Gastrocnemius medialis (tissue), 4 donors: Measurements from ENCODE around the gene RASD1. TPM values are rescaled to one million over a fixed set of nuclear protein-coding genes. Genes with fewer than 3 reads are reported as not detected.

ENCODE experiments used
- ATAC-seq, 2 donors: fragments of 150-250 bp; one replicate each; pipeline ENCODE4 v1.9.1; 2016
- DNase-seq, 2 donors: peaks; one replicate each; pipeline ENCODE4 v3.0.0-alpha.2; 2019
- H3K27ac ChIP-seq, 4 donors: fragments of 200-600 bp; sonication (generic); 1 replicate in 1 of 4; 2 replicates in 3 of 4; pipeline ENCODE4 v1.5.1; 2016 to 2018; ENCODE audit warnings: mild to moderate bottlenecking in 2 of 4, moderate library complexity in 1 of 4
- H3K27me3 ChIP-seq, 3 donors: fragments of 200-600 bp; sonication (generic) in 2 of 3; 1 replicate in 1 of 3; 2 replicates in 2 of 3; pipeline versions ENCODE4 v1.5.1 to v1.6.0; 2016 to 2019; ENCODE audit warnings: mild to moderate bottlenecking in 1 of 3, moderate library complexity in 1 of 3
- H3K36me3 ChIP-seq, 2 donors: fragments of 200-600 bp; sonication (generic) in 1 of 2; one replicate each; pipeline ENCODE4 v1.5.1; 2017 to 2018
- H3K4me1 ChIP-seq, 2 donors: fragments of 200-600 bp; sonication (generic) in 1 of 2; one replicate each; pipeline ENCODE4 v1.5.1; 2016 to 2017; ENCODE audit warnings: mild to moderate bottlenecking in 2 of 2
- H3K4me3 ChIP-seq, 4 donors: fragments of 200-600 bp; sonication (generic) in 3 of 4; 1 replicate in 1 of 4; 2 replicates in 3 of 4; pipeline ENCODE4 v1.5.1; 2016 to 2019; ENCODE audit warnings: mild to moderate bottlenecking in 2 of 4
- H3K9me3 ChIP-seq, 3 donors: fragments of 200-600 bp; sonication (generic) in 2 of 3; 1 replicate in 1 of 3; 2 replicates in 2 of 3; pipeline ENCODE4 v1.5.1; 2016 to 2019
- CTCF ChIP-seq, 5 experiments: fragments of 450-650 bp in 3 of 5; fragments of 200-600 bp in 2 of 5; sonication (generic) in 2 of 5; IDR thresholded peaks in 4 of 5; conservative IDR thresholded peaks in 1 of 5; 1 replicate in 4 of 5; 2 replicates in 1 of 5; pipeline ENCODE4 v1.5.1; 2016 to 2019; ENCODE audit warnings: antibody characterized with exemption in 5 of 5, mild to moderate bottlenecking in 3 of 5, moderate library complexity in 3 of 5
- POLR2A ChIP-seq, 2 donors: fragments of 450-650 bp; IDR thresholded peaks; one replicate each; pipeline ENCODE4 v1.6.1; 2017; ENCODE audit warnings: antibody characterized with exemption in 2 of 2, mild to moderate bottlenecking in 2 of 2, moderate library complexity in 2 of 2
- in situ Hi-C, 4 donors: fragments of 200-750 bp; cut with MboI; loops; one replicate each; pipeline versions ENCODE4 v1.15.0 to v1.8.0; 2017; ENCODE audit warnings: low sequenced_read_pairs in 4 of 4
- intact Hi-C: fragments of 100-400 bp; cut with DNase I; formaldehyde crosslinking; loops from one replicate; pipeline ENCODE4 v1.15.1; 2023; ENCODE audit warnings: low total_unique reads
- total RNA-seq, 4 donors: library from RNA; depleted of rRNA; stranded (reverse); fragments of >200 nt; gene quantifications; one replicate each; pipeline versions ENCODE4 v1.1.0 to v1.2.3, GENCODE V29; 2016

The RASD1 gene
- total RNA-seq, 4 donors from 2014 or later = 61.3 to 264 (median 102) TPM

GRCh38 chr17:17514993-17515933, 19.1 kb upstream of the RASD1 start:
- DNase-seq = no peak
- H3K36me3 ChIP-seq = no peaks in the 10 kb centered on the region
- no peak overlapping the region for H3K4me3 ChIP-seq
- no peaks in the 10 kb centered on the region for H3K27me3 ChIP-seq
- H3K4me1 ChIP-seq = no peaks in the 10 kb centered on the region
- peak overlapping the region; percentile 42 to 62 (median 52) for H3K27ac ChIP-seq
- in situ Hi-C loops (no loop called here), intact Hi-C loops (no loop called here)
- ATAC-seq = peak; percentile 71
- no peak for TF ChIP-seq POLR2A (IDR thresholded peaks at IDR 0.05)
- no peak for TF ChIP-seq CTCF (IDR thresholded peaks at IDR 0.05 in 4 of 5, conservative IDR thresholded peaks at IDR 0.05 in 1 of 5)
- no peaks in the 10 kb centered on the region for H3K9me3 ChIP-seq

GRCh38 chr17:17514361-17514992, 18.3 kb upstream of the RASD1 start:
- Histone ChIP-seq H3K27me3 (no peaks in the 10 kb centered on the region), H3K27ac (no peak overlapping the region), H3K36me3 (no peaks in the 10 kb centered on the region), H3K4me3 (no peak overlapping the region), H3K9me3 (no peaks in the 10 kb centered on the region), H3K4me1 (no peaks in the 10 kb centered on the region)
- no peak for DNase-seq
- in situ Hi-C loops = no loop called here
- intact Hi-C loops = no loop called here
- TF ChIP-seq POLR2A (IDR thresholded peaks at IDR 0.05) = no peak
- no peak for TF ChIP-seq CTCF (IDR thresholded peaks at IDR 0.05 in 4 of 5, conservative IDR thresholded peaks at IDR 0.05 in 1 of 5)
- ATAC-seq = no peak

- Histone ChIP-seq H3K27ac (no peak overlapping the region), H3K9me3 (no peaks in the 10 kb centered on the region), H3K4me1 (no peaks in the 10 kb centered on the region), H3K27me3 (no peaks in the 10 kb centered on the region), H3K4me3 (no peak overlapping the region), H3K36me3 (no peaks in the 10 kb centered on the region)
- ATAC-seq (no peak), DNase-seq (no peak)
- TF ChIP-seq POLR2A (IDR thresholded peaks at IDR 0.05) (no peak), CTCF (IDR thresholded peaks at IDR 0.05 in 4 of 5, conservative IDR thresholded peaks at IDR 0.05 in 1 of 5) (no peak)
- in situ Hi-C loops = no loop called here
- intact Hi-C loops = no loop called here
Measured at GRCh38 chr17:17513626-17514025, 17.4 kb upstream of the RASD1 start.

GRCh38 chr17:17512866-17513265, 16.7 kb upstream of the RASD1 start:
- intact Hi-C loops (no loop called here), in situ Hi-C loops (no loop called here)
- Histone ChIP-seq H3K9me3 (no peaks in the 10 kb centered on the region), H3K27ac (no peak overlapping the region), H3K4me3 (no peak overlapping the region), H3K36me3 (no peaks in the 10 kb centered on the region), H3K27me3 (no peaks in the 10 kb centered on the region), H3K4me1 (no peaks in the 10 kb centered on the region)
- no peak for DNase-seq
- TF ChIP-seq POLR2A (IDR thresholded peaks at IDR 0.05) = no peak
- TF ChIP-seq CTCF (IDR thresholded peaks at IDR 0.05 in 4 of 5, conservative IDR thresholded peaks at IDR 0.05 in 1 of 5) = no peak
- no peak for ATAC-seq
